Stimulated activated naive CD8-positive, alpha-beta T cell treated with anti-CD3 and anti-CD28 coated beads, Interleukin-15, amount 100 ng/mL, for 72 hours (primary cell): ENCODE results near the gene UNC5A.

Source experiments
- ATAC-seq: fragments of 150-1000 bp; cut with Tn5 transposase; 2 replicates; pipeline ENCODE4 v1.10.0; 2021; ENCODE audit warnings: mild to moderate bottlenecking, moderate library complexity
- DNase-seq, 2 donors: peaks; one replicate each; pipeline ENCODE4 v3.0.0; 2021 to 2022
- H3K27ac Mint-ChIP-seq, 2 donors: one replicate each; pipeline ENCODE4 v1.8.0; 2022; ENCODE audit warnings: mild to moderate bottlenecking in 2 of 2, mixed read lengths in 2 of 2, moderate library complexity in 2 of 2
- H3K27me3 Mint-ChIP-seq: one replicate; pipeline ENCODE4 v1.8.0; 2022; ENCODE audit warnings: mixed read lengths
- H3K4me1 Mint-ChIP-seq: one replicate; pipeline ENCODE4 v1.8.0; 2022; ENCODE audit warnings: mild to moderate bottlenecking, mixed read lengths
- H3K4me3 Mint-ChIP-seq, 2 donors: one replicate each; pipeline ENCODE4 v1.8.0; 2022; ENCODE audit warnings: mild to moderate bottlenecking in 2 of 2, mixed read lengths in 2 of 2, moderate library complexity in 1 of 2
- H3K9me3 Mint-ChIP-seq, 2 donors: one replicate each; pipeline ENCODE4 v1.8.0; 2022; ENCODE audit warnings: mixed read lengths in 2 of 2

UNC5A gene

DNA sequence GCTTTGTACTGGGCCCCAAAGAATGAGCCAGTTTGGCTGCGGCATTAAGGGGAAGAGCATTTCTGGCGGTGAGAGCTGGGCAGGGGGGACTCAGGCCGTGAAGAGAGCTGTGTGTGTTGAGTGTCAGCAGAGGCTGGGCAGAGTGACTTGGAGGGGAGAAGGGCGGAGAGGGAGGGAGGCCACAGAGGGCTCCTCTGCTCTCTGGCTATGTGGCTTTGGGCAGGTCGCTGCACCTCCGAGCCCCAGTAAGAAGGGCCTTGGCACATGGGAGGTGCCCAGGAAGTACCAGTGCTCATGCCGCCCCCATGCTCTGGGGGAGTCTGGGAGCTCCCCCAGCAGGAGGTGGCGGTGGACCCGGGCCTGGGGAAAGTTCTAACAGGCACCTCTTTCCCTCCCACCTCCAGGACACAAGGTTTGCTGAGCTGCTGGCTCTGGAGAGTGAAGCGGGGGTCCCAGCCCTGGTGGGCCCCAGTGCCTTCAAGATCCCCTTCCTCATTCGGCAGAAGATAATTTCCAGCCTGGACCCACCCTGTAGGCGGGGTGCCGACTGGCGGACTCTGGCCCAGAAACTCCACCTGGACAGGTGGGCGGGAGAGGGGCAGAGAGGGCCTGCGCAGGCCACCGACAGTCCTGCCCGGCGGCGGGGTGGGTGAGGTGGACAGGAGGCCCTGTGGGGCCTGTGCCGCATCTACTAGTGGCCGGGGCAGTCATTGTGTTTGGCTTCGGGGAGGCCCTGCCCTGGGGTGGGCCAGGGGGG is 68.7 kb downstream of the UNC5A start:
- H3K27me3 Mint-ChIP-seq = peaks cover 65% of the 10 kb centered on the region
- H3K4me3 Mint-ChIP-seq = no peak overlapping the region
- peaks cover 15% of the 10 kb centered on the region for H3K4me1 Mint-ChIP-seq
- DNase-seq (no peak), ATAC-seq (no peak)
- H3K27ac Mint-ChIP-seq = no peak overlapping the region
- peaks cover 0 to under 1% of the 10 kb centered on the region in 2 donors for H3K9me3 Mint-ChIP-seq

DNA sequence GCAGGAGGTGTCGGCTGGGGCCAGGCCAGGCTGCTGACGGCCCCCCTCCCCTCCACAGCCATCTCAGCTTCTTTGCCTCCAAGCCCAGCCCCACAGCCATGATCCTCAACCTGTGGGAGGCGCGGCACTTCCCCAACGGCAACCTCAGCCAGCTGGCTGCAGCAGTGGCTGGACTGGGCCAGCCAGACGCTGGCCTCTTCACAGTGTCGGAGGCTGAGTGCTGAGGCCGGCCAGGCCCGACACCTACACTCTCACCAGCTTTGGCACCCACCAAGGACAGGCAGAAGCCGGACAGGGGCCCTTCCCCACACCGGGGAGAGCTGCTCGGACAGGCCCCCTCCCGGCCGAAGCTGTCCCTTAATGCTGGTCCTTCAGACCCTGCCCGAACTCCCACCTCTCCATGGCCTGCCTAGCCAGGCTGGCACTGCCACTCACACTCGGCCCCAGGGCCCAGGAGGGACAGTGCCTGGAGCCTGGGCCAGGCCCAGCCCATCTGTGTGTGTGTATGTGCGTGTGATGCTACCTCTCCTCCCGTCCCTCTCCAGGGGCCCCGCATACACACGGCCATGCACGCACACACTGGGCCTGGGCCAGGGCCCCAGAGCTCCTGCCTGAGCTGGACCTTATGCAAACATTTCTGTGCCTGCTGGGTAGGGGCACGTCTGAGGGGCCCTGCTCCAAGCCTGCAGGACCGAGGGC is 69.5 kb downstream of the UNC5A start:
- Mint-ChIP-seq H3K27me3 (peaks cover 58% of the 10 kb centered on the region), H3K4me3 (no peak overlapping the region), H3K9me3 (no peaks in the 10 kb centered on the region), H3K27ac (no peak overlapping the region), H3K4me1 (peaks cover 18% of the 10 kb centered on the region)
- DNase-seq (no peak), ATAC-seq (no peak)

DNA sequence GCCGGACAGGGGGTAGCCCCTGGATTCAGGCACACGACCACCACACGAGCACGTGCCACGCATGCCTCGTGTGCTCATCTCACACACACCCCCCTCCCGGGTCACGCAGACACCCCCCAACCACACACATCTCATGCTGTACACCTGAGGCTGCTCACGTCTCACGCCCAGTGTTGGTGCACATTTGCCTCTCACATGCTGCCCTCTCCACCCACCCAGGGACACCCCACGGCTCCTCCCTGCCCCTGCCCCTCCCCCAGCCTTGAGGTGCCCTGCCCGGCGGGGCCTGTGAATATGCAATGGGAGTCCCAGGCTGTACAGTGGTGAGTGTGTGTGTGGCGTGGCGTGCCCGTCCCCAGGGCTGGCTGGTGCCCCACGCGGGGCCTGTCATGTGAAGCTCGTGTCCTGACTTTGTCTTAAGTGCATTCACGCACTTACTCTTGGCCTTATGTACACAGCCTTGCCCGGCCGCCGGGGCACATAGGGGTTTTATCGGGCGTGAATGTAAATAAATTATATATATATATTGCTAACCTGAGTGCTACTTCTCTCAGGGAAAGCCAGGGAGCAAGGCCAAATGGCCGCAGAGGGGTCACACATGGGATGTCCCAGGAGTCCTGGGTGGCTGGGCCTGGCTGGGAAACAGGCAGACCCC is 70.1 kb downstream of the UNC5A start:
- H3K4me1 Mint-ChIP-seq = peaks cover 19% of the 10 kb centered on the region
- H3K9me3 Mint-ChIP-seq = no peaks in the 10 kb centered on the region
- ATAC-seq (no peak), DNase-seq (no peak)
- H3K27ac Mint-ChIP-seq = no peak overlapping the region
- H3K27me3 Mint-ChIP-seq = peaks cover 51% of the 10 kb centered on the region
- no peak overlapping the region for H3K4me3 Mint-ChIP-seq

DNA sequence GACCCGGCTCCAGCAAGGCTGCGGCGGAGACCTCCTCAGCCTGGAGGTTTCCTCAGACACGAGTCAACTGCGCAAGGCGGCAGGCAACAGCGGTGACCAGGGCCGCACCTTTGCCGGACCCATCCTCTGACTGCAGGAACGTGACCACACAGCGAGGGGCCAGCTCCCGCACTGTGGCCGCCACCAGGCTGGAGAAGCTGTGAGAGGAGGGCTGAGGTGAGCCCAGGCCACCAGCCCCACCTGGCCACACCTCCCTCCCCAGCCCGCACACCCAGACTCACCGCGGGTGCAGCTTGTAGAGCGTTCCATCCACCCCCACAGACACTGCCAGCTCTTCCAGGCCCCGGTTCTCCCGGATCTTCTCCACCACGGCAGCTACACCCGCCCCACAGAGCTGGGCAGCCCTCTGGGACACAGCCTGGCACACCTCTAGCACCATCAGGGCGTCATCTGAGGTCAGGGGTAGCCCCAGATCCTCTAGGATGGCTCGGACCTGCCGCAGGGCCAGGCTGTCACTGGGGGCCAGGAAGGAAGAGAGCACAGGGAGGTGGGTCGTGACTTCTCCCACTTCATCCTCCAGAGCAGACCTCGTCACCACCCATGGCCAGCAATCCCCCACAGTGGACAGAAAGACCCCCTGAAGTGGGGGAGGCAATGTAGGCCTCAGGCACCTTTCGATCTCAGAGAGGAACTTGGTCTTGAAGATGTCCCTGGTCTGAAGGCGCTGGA is 70.8 kb downstream of the UNC5A start:
- no peak for ATAC-seq

DNA sequence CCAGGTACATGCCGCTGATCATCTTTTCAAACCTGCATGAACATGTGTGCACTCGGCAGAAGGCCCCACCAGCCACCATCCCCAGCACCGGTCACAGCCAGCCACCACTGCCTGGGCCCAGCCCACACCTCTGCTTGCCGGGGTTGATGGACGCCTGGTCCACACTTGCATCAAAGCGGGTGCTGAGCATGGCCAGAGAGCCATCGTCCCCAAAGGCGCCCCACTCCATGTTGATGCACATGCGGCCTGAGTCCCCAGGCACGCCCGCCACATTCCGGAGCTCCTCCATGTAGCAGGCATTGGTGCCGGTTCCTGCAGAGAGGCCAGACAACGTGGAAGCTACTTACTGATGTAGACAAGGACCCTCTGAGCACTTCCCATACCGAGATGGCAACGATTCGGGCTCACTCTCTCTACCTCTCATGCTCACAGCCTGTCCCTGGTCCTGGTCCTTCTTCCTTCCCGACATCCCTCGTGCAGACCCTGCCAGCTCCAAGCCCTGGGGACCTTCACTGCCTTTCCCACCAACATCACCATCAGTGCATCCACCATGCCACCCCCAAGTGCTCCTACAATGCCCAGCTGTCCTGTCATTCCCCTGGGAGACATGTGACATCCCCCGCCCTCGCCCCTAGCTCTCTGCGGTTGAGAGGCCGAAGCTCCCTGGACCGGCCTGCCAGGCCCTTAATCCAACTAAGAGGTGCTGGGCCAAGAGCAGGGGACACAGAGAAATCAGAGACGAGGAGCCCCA is 71.6 kb downstream of the UNC5A start:
- no peak overlapping the region for H3K27ac Mint-ChIP-seq
- ATAC-seq (no peak), DNase-seq (no peak)
- peaks cover 36% of the 10 kb centered on the region for H3K27me3 Mint-ChIP-seq
- peaks cover 6% of the 10 kb centered on the region for H3K4me1 Mint-ChIP-seq
- H3K4me3 Mint-ChIP-seq = no peak overlapping the region
- H3K9me3 Mint-ChIP-seq = no peaks in the 10 kb centered on the region

More for the DNA sequence above, 70.8 kb downstream of the UNC5A start:
- H3K9me3 Mint-ChIP-seq = no peaks in the 10 kb centered on the region
- no peak overlapping the region for H3K4me3 Mint-ChIP-seq
- H3K27me3 Mint-ChIP-seq = peaks cover 44% of the 10 kb centered on the region
- peaks cover 12% of the 10 kb centered on the region for H3K4me1 Mint-ChIP-seq
- no peak for DNase-seq
- H3K27ac Mint-ChIP-seq = no peak overlapping the region

DNA sequence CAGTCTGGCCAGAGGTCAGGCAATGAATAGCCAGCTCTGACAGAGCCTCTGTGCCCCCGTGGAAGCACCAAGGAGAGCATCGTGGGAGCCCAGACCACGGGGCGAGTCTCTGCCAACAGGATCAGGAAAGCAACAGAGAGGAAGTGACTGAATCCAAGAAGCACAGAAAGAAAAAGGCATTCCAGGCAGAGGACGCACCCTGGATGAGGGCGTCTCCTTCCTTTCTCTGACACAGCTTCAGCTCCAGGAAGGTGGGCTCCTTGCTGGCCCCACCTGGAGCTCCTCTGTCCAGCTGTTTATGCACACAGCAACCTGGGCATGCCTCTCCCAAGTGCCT is 72.2 kb downstream of the UNC5A start:
- ATAC-seq = no peak
- Mint-ChIP-seq H3K4me3 (no peak overlapping the region), H3K4me1 (peaks cover 6% of the 10 kb centered on the region), H3K27me3 (peaks cover 31% of the 10 kb centered on the region), H3K9me3 (no peaks in the 10 kb centered on the region), H3K27ac (no peak overlapping the region)
- no peak for DNase-seq

DNA sequence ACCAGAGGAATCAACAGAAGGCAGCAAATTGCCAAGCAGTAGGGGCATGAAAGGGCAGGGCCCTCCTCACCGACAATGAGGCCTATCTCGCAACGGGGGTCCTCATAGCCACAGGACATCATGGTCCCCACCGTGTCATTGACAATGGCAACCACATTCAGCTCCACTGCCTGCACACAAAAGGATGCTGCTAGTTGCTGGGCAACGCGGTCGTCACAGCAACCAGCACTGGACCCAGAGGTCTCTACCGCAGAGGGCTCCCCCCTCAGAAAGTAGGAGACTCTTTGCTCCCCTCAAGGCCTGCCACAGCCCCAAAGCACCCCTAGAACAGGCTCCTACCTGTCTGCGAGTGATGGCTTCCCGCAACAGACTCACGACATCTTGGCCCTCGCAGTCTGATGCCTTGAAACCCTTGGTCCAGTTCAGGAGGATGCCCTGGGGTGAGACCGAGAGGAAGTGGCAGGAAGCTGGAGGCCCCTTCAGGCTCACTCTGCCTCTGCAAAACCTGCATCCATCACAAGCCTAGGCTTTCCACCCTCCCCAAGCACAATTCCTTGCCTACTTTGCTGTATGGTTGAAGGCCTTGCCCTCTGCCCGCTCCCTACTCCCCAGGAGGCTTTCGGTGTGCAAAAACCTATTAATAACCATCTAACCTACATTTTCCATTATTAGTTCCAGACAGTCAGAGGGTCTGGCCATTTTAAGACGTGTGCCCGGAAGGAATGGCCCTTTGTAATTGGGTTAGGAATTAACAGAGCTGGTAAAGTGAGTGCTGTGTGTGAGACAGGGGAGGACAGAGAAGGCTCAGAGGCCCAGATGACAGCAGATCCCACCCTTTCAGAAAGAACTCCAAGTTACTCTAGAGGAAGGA is 73.6 kb downstream of the UNC5A start:
- Mint-ChIP-seq H3K9me3 (no peaks in the 10 kb centered on the region), H3K4me1 (peaks cover 6% of the 10 kb centered on the region), H3K27ac (no peak overlapping the region), H3K4me3 (no peak overlapping the region), H3K27me3 (peaks cover 17% of the 10 kb centered on the region)
- DNase-seq (no peak), ATAC-seq (no peak)

DNA sequence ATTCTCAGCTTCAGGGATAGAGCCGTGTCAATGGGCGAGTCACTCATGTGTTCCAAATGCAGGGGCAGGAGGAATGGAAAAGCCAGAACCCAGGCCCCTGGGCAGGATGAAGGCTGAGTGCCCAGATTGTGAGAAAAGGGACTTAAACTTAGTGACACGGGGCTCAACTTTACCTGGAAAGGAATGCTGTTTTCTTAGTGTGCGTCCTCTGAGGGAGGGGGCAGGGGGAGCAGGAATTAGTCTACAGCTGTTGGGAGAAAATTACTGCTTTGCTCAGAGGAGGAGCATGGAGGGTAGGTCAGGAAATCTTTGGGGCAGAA is 74.2 kb downstream of the UNC5A start:
- H3K27me3 Mint-ChIP-seq = peaks cover 16% of the 10 kb centered on the region
- no peak overlapping the region for H3K4me3 Mint-ChIP-seq
- ATAC-seq (no peak), DNase-seq (no peak)
- H3K27ac Mint-ChIP-seq = no peak overlapping the region
- peaks cover 6% of the 10 kb centered on the region for H3K4me1 Mint-ChIP-seq
- no peaks in the 10 kb centered on the region for H3K9me3 Mint-ChIP-seq

DNA sequence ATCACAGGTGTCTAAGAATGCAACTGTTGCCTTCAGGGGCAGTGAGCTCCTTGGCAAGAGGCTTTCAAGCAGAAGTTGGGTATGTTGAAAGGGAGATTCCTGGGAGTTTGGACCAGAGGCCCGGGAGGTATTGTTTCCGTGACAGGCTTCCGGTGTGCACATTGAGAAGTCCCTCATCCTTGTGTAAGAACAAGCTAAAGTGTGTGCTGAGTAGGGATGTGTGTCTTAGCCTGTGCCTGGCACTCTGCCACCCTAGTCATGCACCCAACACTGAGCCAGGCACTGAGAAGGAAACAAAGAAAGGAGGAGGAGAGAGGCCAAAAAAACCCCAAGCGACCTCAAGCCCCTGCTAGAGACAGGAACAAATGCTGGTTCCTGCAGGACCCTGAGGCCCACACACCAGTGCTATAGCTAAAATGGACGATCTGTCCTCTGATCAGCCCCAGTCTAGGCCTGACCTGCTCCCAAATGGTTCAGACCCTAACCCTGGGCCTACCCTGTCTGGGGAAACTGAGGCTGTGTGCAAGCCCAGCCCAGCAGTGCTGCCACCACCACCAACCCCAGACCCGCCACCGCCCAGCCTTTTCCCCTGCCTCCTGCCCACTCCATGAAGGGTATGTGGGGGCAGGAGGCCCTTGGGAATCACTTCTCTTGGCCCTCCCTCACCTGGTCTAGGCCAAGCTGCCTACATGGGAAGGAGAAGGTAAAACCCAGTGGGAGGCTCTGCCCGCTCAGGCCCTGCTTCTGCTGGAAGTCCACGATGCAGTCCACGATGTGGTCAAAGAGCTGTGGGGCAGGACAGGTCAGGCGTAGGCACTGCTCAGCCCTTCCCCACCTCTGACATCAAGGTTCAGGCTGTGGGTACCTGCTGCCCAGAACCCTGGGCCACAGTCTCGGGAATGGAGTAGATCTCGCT is 76.2 kb downstream of the UNC5A start:
- H3K27ac Mint-ChIP-seq = no peak overlapping the region
- ATAC-seq = no peak
- peaks cover 6% of the 10 kb centered on the region for H3K4me1 Mint-ChIP-seq
- H3K9me3 Mint-ChIP-seq = no peaks in the 10 kb centered on the region
- no peak overlapping the region for H3K4me3 Mint-ChIP-seq
- peaks cover 9% of the 10 kb centered on the region for H3K27me3 Mint-ChIP-seq
- DNase-seq = no peak

DNA sequence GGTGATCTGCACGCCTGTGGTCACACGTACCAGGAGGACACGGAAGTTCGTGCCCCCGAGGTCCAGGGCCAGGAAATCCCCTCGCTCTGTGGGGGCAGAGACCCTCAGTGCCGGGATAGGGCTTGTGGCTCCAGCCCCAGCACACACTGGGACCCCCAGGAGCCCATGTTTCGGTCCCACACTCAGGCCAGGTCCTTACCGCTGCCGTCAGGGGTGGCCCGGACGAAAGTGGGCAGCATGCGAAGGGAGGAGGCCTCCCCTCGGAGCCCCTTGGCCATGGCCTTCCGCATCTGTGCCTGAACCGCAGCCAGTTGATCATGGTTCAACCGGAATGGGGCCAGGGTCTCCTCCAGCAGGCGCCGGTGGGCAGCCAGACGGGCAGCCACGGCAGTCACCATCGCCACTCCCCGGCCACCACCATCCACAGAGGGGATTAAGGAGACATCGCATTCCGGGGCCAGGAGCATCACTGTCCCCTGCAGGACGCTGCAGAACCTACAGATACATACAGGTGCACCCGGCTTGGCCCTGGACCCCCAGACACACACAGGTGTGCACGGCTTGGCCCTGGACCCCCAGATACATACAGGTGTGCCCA is 77.0 kb downstream of the UNC5A start:
- ATAC-seq (no peak), DNase-seq (no peak)
- no peak overlapping the region for H3K4me3 Mint-ChIP-seq
- peaks cover 6% of the 10 kb centered on the region for H3K4me1 Mint-ChIP-seq
- no peak overlapping the region for H3K27ac Mint-ChIP-seq
- peaks cover 2% of the 10 kb centered on the region for H3K27me3 Mint-ChIP-seq
- no peaks in the 10 kb centered on the region for H3K9me3 Mint-ChIP-seq

DNA sequence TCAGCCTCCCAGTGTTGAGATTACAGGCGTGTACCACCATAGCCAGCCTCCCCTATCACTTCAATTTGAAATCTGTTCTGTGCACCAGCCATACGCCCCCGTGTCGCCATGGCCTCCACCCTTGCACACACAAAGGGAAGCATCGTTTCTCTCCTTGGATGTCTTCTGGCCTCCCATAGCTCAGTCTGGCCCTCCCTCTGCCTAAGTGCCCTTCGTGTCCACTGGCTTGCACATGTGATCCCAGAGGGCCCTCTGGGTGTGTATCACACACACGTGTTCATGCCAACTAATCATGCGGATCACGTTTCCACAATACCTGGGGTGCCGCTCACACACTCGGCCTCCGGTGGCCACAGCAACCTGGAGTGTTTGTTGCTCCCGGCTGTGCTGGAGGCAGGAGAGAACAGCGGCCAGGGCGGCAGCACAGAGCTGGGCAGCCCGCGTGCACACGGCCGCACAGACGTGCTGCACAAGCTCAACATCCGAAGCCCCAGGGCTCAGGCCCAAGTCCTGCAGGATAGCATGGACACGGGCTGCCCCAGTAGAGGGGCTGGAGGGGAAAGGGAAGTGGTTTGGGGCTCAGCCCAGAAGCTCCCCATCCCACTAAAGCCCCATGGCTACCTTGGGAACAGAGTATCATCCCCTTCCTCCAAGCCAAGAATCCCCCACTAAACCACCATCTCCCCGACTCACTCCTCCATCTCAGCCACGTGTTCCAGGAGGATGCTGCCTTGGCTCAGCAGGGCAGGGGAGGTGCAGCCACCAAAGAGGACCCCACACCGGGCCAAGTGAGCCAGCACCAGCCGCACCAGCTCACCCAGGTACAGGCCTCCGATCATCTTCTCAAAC is 77.9 kb downstream of the UNC5A start:
- H3K27me3 Mint-ChIP-seq = no peaks in the 10 kb centered on the region
- no peak overlapping the region for H3K4me3 Mint-ChIP-seq
- H3K9me3 Mint-ChIP-seq = no peaks in the 10 kb centered on the region
- DNase-seq (no peak), ATAC-seq (no peak)
- H3K27ac Mint-ChIP-seq = no peak overlapping the region
- peaks cover 6% of the 10 kb centered on the region for H3K4me1 Mint-ChIP-seq

DNA sequence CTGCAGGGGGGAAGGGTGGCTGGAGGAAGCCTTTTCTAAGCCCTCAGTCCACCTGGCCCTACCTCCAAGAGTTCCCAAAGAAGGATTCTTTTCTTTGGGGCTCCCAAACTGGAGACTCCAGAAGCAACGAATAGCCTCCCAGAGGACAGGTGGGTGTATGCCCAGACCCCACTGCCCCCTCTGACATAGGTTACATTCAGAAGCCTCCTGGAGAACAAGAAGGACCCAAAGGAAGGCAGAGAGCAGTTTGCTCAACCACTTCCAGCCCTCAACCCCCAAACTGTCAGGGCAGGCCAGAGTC is 78.5 kb downstream of the UNC5A start:
- no peak overlapping the region for H3K4me3 Mint-ChIP-seq
- peaks cover 6% of the 10 kb centered on the region for H3K4me1 Mint-ChIP-seq
- peak overlapping the region in 1 of 2 donors; percentile 55 for H3K27ac Mint-ChIP-seq
- H3K27me3 Mint-ChIP-seq = no peaks in the 10 kb centered on the region
- H3K9me3 Mint-ChIP-seq = no peaks in the 10 kb centered on the region
- ATAC-seq = no peak
- no peak for DNase-seq
